Measurements from ENCODE around the gene RAI1.

Gene RAI1

GRCh38 chr17:17723354-17724261 lies 42.4 kb downstream of the RAI1 start:
- POLR2A ChIA-PET = interaction anchor here (0.6 kb wide), 1 partner anchor 59 kb away, joined by 3 read pairs; no protein-coding TSS in a partner anchor
- DNase-seq (ENCODE audit: extremely low spot score) = peak; percentile 70
- no peak for TF ChIP-seq FOXA1 (IDR thresholded peaks at IDR 0.05)
- no peak; the same call in 1 of the 2 replicates for TF ChIP-seq L3MBTL2 (conservative IDR thresholded peaks at IDR 0.05)
- TF ChIP-seq PKNOX1 (IDR thresholded peaks at IDR 0.05) = no peak
- TF ChIP-seq ARNT (IDR thresholded peaks at IDR 0.05) = no peak
- CTCF ChIA-PET = no interaction called here

- ChIA-PET POLR2A (interaction anchor here (0.6 kb wide), 1 partner anchor 58 kb away, joined by 3 read pairs; no protein-coding TSS in a partner anchor), CTCF (no interaction called here)
- TF ChIP-seq FOXK2 (IDR thresholded peaks at IDR 0.05) (no peak), ARNT (IDR thresholded peaks at IDR 0.05) (no peak), ELF4 (IDR thresholded peaks at IDR 0.05) (no peak), NFRKB (IDR thresholded peaks at IDR 0.05) (no peak), FOXA1 (IDR thresholded peaks at IDR 0.05) (no peak), ZNF384 (IDR thresholded peaks at IDR 0.05) (no peak), SUZ12 (IDR thresholded peaks at IDR 0.05) (no peak)
- DNase-seq (ENCODE audit: extremely low spot score) = peak; percentile 44
Measured at GRCh38 chr17:17724307-17725010, 43.2 kb downstream of the RAI1 start.

GRCh38 chr17:17725011-17725751 lies 43.9 kb downstream of the RAI1 start:
- no peak for DNase-seq (ENCODE audit: extremely low spot score)
- TF ChIP-seq SUZ12 (IDR thresholded peaks at IDR 0.05) (no peak), HDGF (IDR thresholded peaks at IDR 0.05; ENCODE audit: borderline replicate concordance) (no peak), ARNT (IDR thresholded peaks at IDR 0.05) (no peak)
- ChIA-PET CTCF (no interaction called here), POLR2A (interaction anchor here (0.7 kb wide), 1 partner anchor 43 kb away, joined by 3 read pairs; no protein-coding TSS in a partner anchor)

- no peak for TF ChIP-seq NFRKB (IDR thresholded peaks at IDR 0.05)
- TF ChIP-seq ELF4 (IDR thresholded peaks at IDR 0.05) = no peak
- TF ChIP-seq CTBP1 (IDR thresholded peaks at IDR 0.05; ENCODE audit: borderline replicate concordance) = no peak
- TF ChIP-seq ZNF384 (IDR thresholded peaks at IDR 0.05) = no peak
- TF ChIP-seq TARDBP (IDR thresholded peaks at IDR 0.05) = no peak
- no peak for TF ChIP-seq L3MBTL2 (conservative IDR thresholded peaks at IDR 0.05)
- no peak for TF ChIP-seq SP1 (IDR thresholded peaks at IDR 0.05)
- TF ChIP-seq FOXM1 (IDR thresholded peaks at IDR 0.05; ENCODE audit: borderline replicate concordance) = no peak
- no peak for DNase-seq (ENCODE audit: extremely low spot score)
- ChIA-PET POLR2A (interaction anchor here (0.7 kb wide), 1 partner anchor 44 kb away, joined by 3 read pairs; no protein-coding TSS in a partner anchor), CTCF (interaction anchor here (0.5 kb wide), 1 partner anchor 9 kb away, joined by 3 read pairs; no protein-coding TSS in a partner anchor)
Measured at GRCh38 chr17:17725752-17726457, 44.6 kb downstream of the RAI1 start.

- DNase-seq (ENCODE audit: extremely low spot score) = no peak
- ChIA-PET CTCF (interaction anchor here (0.5 to 0.7 kb wide), 2 partner anchors 8 to 200 kb away, joined by 3 to 4 read pairs; no protein-coding TSS in a partner anchor), POLR2A (no interaction called here)
- TF ChIP-seq PKNOX1 (IDR thresholded peaks at IDR 0.05) (peak; percentile 14; the same call in 1 of the 2 replicates), FOXA1 (IDR thresholded peaks at IDR 0.05) (no peak)
Measured at GRCh38 chr17:17726458-17727060, 45.3 kb downstream of the RAI1 start.

GRCh38 chr17:17727111-17727659 lies 45.9 kb downstream of the RAI1 start:
- CTCF ChIA-PET = interaction anchor here (0.7 kb wide), 1 partner anchor 200 kb away, joined by 4 read pairs; no protein-coding TSS in a partner anchor
- POLR2A ChIA-PET = no interaction called here
- TF ChIP-seq FOXM1 (IDR thresholded peaks at IDR 0.05; ENCODE audit: borderline replicate concordance) (no peak), LEF1 (IDR thresholded peaks at IDR 0.05; ENCODE audit: borderline replicate concordance) (no peak), CTBP1 (IDR thresholded peaks at IDR 0.05; ENCODE audit: borderline replicate concordance) (no peak)
- DNase-seq (ENCODE audit: extremely low spot score) = no peak

All from HEK293T (cell line).